Peyer's patch (tissue), 4 donors: ENCODE measurements around the gene SMAD5.

Experiments used
- CTCF ChIP-seq, 6 experiments: fragments of 450-650 bp in 4 of 6; fragments of 200-600 bp in 2 of 6; sonication (generic) in 1 of 6; IDR thresholded peaks; one replicate each; pipeline ENCODE4 v1.5.1; 2017 to 2019; ENCODE audit warnings: antibody characterized with exemption in 6 of 6, mild to moderate bottlenecking in 3 of 6, moderate library complexity in 1 of 6
- POLR2A ChIP-seq, 2 donors: fragments of 450-650 bp; IDR thresholded peaks; one replicate each; pipeline ENCODE4 v1.5.1; 2017; ENCODE audit warnings: antibody characterized with exemption in 2 of 2, mild to moderate bottlenecking in 2 of 2, moderate library complexity in 2 of 2

- TF ChIP-seq CTCF (IDR thresholded peaks at IDR 0.05): no peak
- TF ChIP-seq POLR2A (IDR thresholded peaks at IDR 0.05): no peak
These were observed 65.8 kb downstream of the SMAD5 start for GRCh38 chr5:136198453-136198852.
